K562 (cell line): ENCODE data around the gene ALDH5A1. TPM values are rescaled to one million over a fixed set of nuclear protein-coding genes. Genes with fewer than 3 reads are reported as not detected.

Source experiments
- CAMTA2 ChIP-seq: fragments of 250-450 bp; sonication (Bioruptor Pico); conservative IDR thresholded peaks from 2 replicates; pipeline ENCODE4 v1.5.1; 2022
- CREB5 ChIP-seq: fragments of 250-450 bp; sonication (Bioruptor Pico); IDR thresholded peaks from 2 replicates; pipeline ENCODE4 v1.5.0; 2020; ENCODE audit warnings: mild to moderate bottlenecking
- CXXC5 ChIP-seq: fragments of 250-450 bp; sonication (Bioruptor Pico); IDR thresholded peaks from 2 replicates; pipeline ENCODE4 v1.8.0; 2022; ENCODE audit warnings: inconsistent platforms, mild to moderate bottlenecking, moderate library complexity
- HDAC2 ChIP-seq: fragments of 450-650 bp; IDR thresholded peaks from 2 replicates; pipeline ENCODE4 v1.6.1; 2016; ENCODE audit warnings: mild to moderate bottlenecking
- KLF6 ChIP-seq: fragments of 250-450 bp; sonication (Bioruptor Pico); IDR thresholded peaks from 2 replicates; pipeline ENCODE4 v1.4.0; 2020; ENCODE audit warnings: mild to moderate bottlenecking, moderate library complexity, borderline replicate concordance
- MAFF ChIP-seq: IDR thresholded peaks from 2 replicates; pipeline ENCODE4 v1.6.1; 2012; ENCODE audit warnings: low read length, improper control_type of control experiment
- MTA2 ChIP-seq: fragments of 450-650 bp; IDR thresholded peaks from 2 replicates; pipeline ENCODE4 v1.6.1; 2016; ENCODE audit warnings: low read depth
- PRDM10 ChIP-seq: fragments of 450-650 bp; IDR thresholded peaks from 2 replicates; pipeline ENCODE4 v1.6.1; 2018; ENCODE audit not compliant: partially characterized antibody
- PRMT5 ChIP-seq: sonication (generic); formaldehyde crosslinking; IDR thresholded peaks from 2 replicates; pipeline ENCODE4 v1.5.0; 2020; ENCODE audit warnings: missing genetic modification reagents
- RBM22 ChIP-seq: fragments of 200-400 bp; formaldehyde crosslinking; IDR thresholded peaks from 2 replicates; pipeline ENCODE4 v1.6.1; 2018; ENCODE audit warnings: low read length, low read depth; ENCODE audit not compliant: poor library complexity, severe bottlenecking
- SETDB1 ChIP-seq: IDR thresholded peaks from one replicate; pipeline ENCODE4 v1.6.1; 2012; ENCODE audit warnings: low read length, control low read depth, inconsistent platforms
- SIN3A ChIP-seq, 2 experiments: fragments of 150-350 bp in 1 of 2; IDR thresholded peaks; 2 replicates each; pipeline ENCODE4 v1.6.1; 2011 to 2016; ENCODE audit warnings: borderline replicate concordance in 2 of 2, low read depth in 2 of 2, low read length in 2 of 2, mild to moderate bottlenecking in 2 of 2, moderate library complexity in 2 of 2; ENCODE audit not compliant: control insufficient read depth in 1 of 2
- SMAD4 ChIP-seq: fragments of 250-450 bp; sonication (Bioruptor Pico); conservative IDR thresholded peaks from 2 replicates; pipeline ENCODE4 v1.8.0; 2021; ENCODE audit warnings: inconsistent platforms, mild to moderate bottlenecking, moderate library complexity
- SREBF2 ChIP-seq: sonication (generic); formaldehyde crosslinking; IDR thresholded peaks from 2 replicates; pipeline ENCODE4 v1.4.0; 2020; ENCODE audit warnings: mild to moderate bottlenecking, missing genetic modification reagents
- TBP ChIP-seq: optimal IDR thresholded peaks from 2 replicates; pipeline ENCODE3; 2011; ENCODE audit warnings: low read depth, low read length, improper control_type of control experiment
- VEZF1 ChIP-seq: fragments of 200-800 bp; sonication (Bioruptor generic); IDR thresholded peaks from 2 replicates; pipeline ENCODE4 v1.6.1; 2017; ENCODE audit warnings: missing genetic modification characterization, missing compliant biosample characterization
- ZBTB34 ChIP-seq: fragments of 250-450 bp; sonication (Bioruptor Pico); IDR thresholded peaks from 2 replicates; pipeline ENCODE4 v1.8.0; 2021; ENCODE audit warnings: mild to moderate bottlenecking, moderate library complexity
- ZNF140 ChIP-seq: fragments of 250-450 bp; sonication (Bioruptor Pico); IDR thresholded peaks from 2 replicates; pipeline ENCODE4 v1.8.0; 2021; ENCODE audit warnings: moderate library complexity, mild to moderate bottlenecking, inconsistent platforms
- ZNF184 ChIP-seq: sonication (generic); formaldehyde crosslinking; IDR thresholded peaks from 2 replicates; pipeline ENCODE4 v1.5.0; 2020; ENCODE audit warnings: missing genetic modification reagents
- ZNF24 ChIP-seq: fragments of 450-650 bp; IDR thresholded peaks from 2 replicates; pipeline ENCODE4 v1.6.1; 2016
- polyA plus RNA-seq, 8 experiments: library from polyadenylated mRNA; depleted of rRNA in 4 of 8; stranded (reverse) in 5 of 8; unstranded in 3 of 8; fragments of >200 nt; fragmentation: Nextera tagmentation in 2 of 8; fragmentation: Illumina TruSeq in 1 of 8; extraction: Ambion mirVana in 2 of 8; extraction: Trizol in 1 of 8; gene quantifications; 2 replicates each; pipeline versions ENCODE4 v1.2.1 to v1.2.3, GENCODE V29; 2011 to 2014; ENCODE audit warnings: inconsistent platforms in 1 of 8, missing spikeins in 1 of 8
- total RNA-seq, 7 experiments: library from RNA; depleted of rRNA in 6 of 7; stranded (reverse); fragments of >200 nt in 6 of 7; fragmentation: Illumina TruSeq in 2 of 7; extraction: Trizol in 2 of 7; gene quantifications; 2 replicates each; pipeline versions ENCODE4 v1.2.1 to v1.2.3, GENCODE V29; 2011 to 2021; ENCODE audit warnings: low replicate concordance in 1 of 7

Gene ALDH5A1
- total and polyA plus RNA-seq, 9 of the 15 experiments (the other 6 are each of a cell fraction or from before 2014, with no cell fraction given), result 2.2 to 19.7 (median 9.5) TPM

DNA sequence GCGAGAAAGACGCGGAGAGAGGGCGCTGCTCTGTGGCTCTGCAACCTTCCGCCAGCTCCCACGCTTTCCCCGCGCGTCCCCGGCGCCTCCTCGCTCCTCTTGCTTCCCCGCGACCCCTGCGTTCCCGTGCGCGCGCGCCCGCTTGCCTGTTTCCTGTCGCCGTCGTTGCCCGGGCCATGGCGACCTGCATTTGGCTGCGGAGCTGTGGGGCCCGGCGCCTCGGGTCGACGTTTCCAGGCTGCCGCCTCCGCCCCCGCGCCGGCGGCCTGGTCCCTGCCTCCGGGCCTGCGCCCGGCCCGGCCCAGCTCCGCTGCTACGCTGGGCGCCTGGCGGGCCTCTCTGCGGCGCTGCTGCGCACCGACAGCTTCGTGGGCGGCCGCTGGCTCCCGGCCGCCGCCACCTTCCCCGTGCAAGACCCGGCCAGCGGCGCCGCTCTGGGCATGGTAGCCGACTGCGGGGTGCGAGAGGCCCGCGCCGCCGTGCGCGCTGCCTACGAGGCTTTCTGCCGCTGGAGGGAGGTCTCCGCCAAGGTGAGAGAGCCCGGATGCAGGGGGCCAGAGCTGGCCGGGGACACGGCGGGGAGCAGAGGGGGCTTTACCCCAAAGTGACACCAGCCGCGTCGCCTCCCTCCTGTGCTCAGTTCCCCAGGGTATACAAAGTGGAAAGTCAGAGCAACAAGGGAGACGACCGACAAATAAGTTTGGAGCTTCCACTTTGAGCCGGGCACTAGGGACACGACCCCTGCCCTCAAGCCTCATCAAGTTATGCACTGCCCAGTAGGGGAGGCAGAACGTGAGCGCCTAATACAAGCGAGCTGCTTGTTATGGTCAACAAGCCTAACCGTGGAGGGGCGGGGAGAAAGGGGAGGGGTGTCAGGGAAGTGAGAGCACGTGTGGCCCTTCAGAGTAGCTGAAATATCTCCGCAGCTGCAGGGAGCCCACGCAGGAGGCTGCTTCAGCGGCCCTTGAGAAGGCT is at the start of gene ALDH5A1 (continued):
- TF ChIP-seq SREBF2 (no peak), ZNF24 (no peak), KLF6 (CRISPR knock-in tag) (no peak), HDAC2 (no peak), SETDB1 (no peak), SMAD4 (peak; percentile 87), MAFF (no peak), CREB5 (no peak), TBP (no peak), ZBTB34 (CRISPR knock-in tag) (no peak), PRDM10 (no peak), PRMT5 (CRISPR knock-in tag) (no peak), ZNF184 (CRISPR knock-in tag) (no peak), MTA2 (no peak), ZNF140 (no peak), RBM22 (no peak), CXXC5 (CRISPR knock-in tag) (peak; percentile 89), SIN3A (IDR thresholded peaks at IDR 0.05; ENCODE audit: borderline replicate concordance in 2 of 2, control insufficient read depth in 1 of 2, low read depth in 2 of 2, low read length in 2 of 2) (0 out of 4 replicates have a peak, but pooled peaks of 1 of the 2 experiments have one; percentile 21), VEZF1 (peak; percentile 74), CAMTA2 (no peak)
